Neural progenitor cell (in vitro differentiated cells): ENCODE results near the gene MUC6. TPM values are rescaled to one million over a fixed set of nuclear protein-coding genes. Genes with fewer than 3 reads are reported as not detected.

ENCODE experiments used
- DNase-seq: peaks from one replicate; pipeline ENCODE4 v3.0.0-alpha.2; 2016; ENCODE audit warnings: low spot score
- H2AFZ ChIP-seq: fragments of 200-600 bp; sonication (generic); replicated peaks from 2 replicates; pipeline ENCODE4 v1.6.1; 2016; ENCODE audit warnings: antibody characterized with exemption
- H3F3A ChIP-seq: fragments of 200-600 bp; sonication (generic); 2 replicates; pipeline ENCODE4 v1.6.1; 2016; ENCODE audit warnings: antibody characterized with exemption, low read depth
- H3K27ac ChIP-seq: fragments of 200-600 bp; sonication (generic); 2 replicates; pipeline ENCODE4 v1.5.1; 2016; ENCODE audit warnings: mild to moderate bottlenecking
- H3K27me3 ChIP-seq: fragments of 200-600 bp; sonication (generic); 2 replicates; pipeline ENCODE4 v1.6.1; 2016; ENCODE audit warnings: mild to moderate bottlenecking, moderate library complexity
- H3K36me3 ChIP-seq: fragments of 200-600 bp; sonication (generic); 2 replicates; pipeline ENCODE4 v1.5.1; 2016
- H3K4me1 ChIP-seq: fragments of 200-600 bp; sonication (generic); 2 replicates; pipeline ENCODE4 v1.6.1; 2016; ENCODE audit warnings: mixed run types
- H3K4me2 ChIP-seq: fragments of 200-600 bp; sonication (generic); 2 replicates; pipeline ENCODE4 v1.6.1; 2016
- H3K4me3 ChIP-seq: fragments of 200-600 bp; sonication (generic); 2 replicates; pipeline ENCODE4 v1.5.1; 2016
- H3K79me2 ChIP-seq: fragments of 200-600 bp; sonication (generic); 2 replicates; pipeline ENCODE4 v1.6.1; 2016; ENCODE audit warnings: low read depth
- H3K9ac ChIP-seq: fragments of 200-600 bp; sonication (generic); 2 replicates; pipeline ENCODE4 v1.6.1; 2016
- H3K9me3 ChIP-seq: fragments of 200-600 bp; sonication (generic); 2 replicates; pipeline ENCODE4 v1.5.1; 2016; ENCODE audit warnings: low read depth
- H4K20me1 ChIP-seq: fragments of 200-600 bp; sonication (generic); 2 replicates; pipeline ENCODE4 v1.6.1; 2016; ENCODE audit warnings: low read depth
- H3K27ac Mint-ChIP-seq: 3 replicates; pipeline ENCODE4 v1.8.0; 2021; ENCODE audit warnings: mixed read lengths
- H3K27me3 Mint-ChIP-seq: 2 replicates; pipeline ENCODE4 v1.8.0; 2022; ENCODE audit warnings: low read depth, mild to moderate bottlenecking, inconsistent platforms, moderate library complexity, mixed read lengths; ENCODE audit not compliant: insufficient read depth
- H3K36me3 Mint-ChIP-seq: 3 replicates; pipeline ENCODE4 v1.8.0; 2021; ENCODE audit warnings: mixed read lengths
- H3K4me1 Mint-ChIP-seq: 3 replicates; pipeline ENCODE4 v1.8.0; 2021; ENCODE audit warnings: mixed read lengths
- H3K4me3 Mint-ChIP-seq: 3 replicates; pipeline ENCODE4 v1.8.0; 2021; ENCODE audit warnings: mild to moderate bottlenecking, moderate library complexity, mixed read lengths
- H3K9me3 Mint-ChIP-seq: 3 replicates; pipeline ENCODE4 v1.8.0; 2020; ENCODE audit warnings: mixed read lengths
- EZH2 ChIP-seq: fragments of 200-600 bp; sonication (generic); IDR thresholded peaks from 2 replicates; pipeline ENCODE4 v1.6.1; 2017; ENCODE audit warnings: antibody characterized with exemption, mild to moderate bottlenecking, moderate library complexity
- EZH2phosphoT487 ChIP-seq: fragments of 200-600 bp; sonication (generic); IDR thresholded peaks from 2 replicates; pipeline ENCODE4 v1.6.1; 2017; ENCODE audit warnings: antibody characterized with exemption
- total RNA-seq: library from RNA; depleted of rRNA; stranded (reverse); fragments of >200 nt; gene quantifications from 2 replicates; pipeline ENCODE4 v1.2.3, GENCODE V29; 2015; ENCODE audit warnings: low replicate concordance
- TF ChIP-seq, protein P1 (sequence below): fragments of 200-600 bp; sonication (generic); IDR thresholded peaks from 2 replicates; pipeline ENCODE4 v1.5.1; 2017; ENCODE audit warnings: antibody characterized with exemption, mild to moderate bottlenecking

MUC6 gene
- total RNA-seq, 1 donor from 2014 or later, result not detected

- H3K4me3 ChIP-seq, result no peak overlapping the region
- H3K4me3 Mint-ChIP-seq, result no peak overlapping the region
- H3K36me3 ChIP-seq, result no peaks in the 10 kb centered on the region
- H3K27ac Mint-ChIP-seq, result no peak overlapping the region
- H3K79me2 ChIP-seq, result no peaks in the 10 kb centered on the region
- no peaks in the 10 kb centered on the region for H3K9me3 ChIP-seq
- no peaks in the 10 kb centered on the region for H3F3A ChIP-seq
- H3K27me3 Mint-ChIP-seq, result peaks cover 5% of the 10 kb centered on the region
- no peak overlapping the region for H3K27ac ChIP-seq
- TF ChIP-seq EZH2 (no peak), EZH2phosphoT487 (no peak)
- TF ChIP-seq, protein P1, sequence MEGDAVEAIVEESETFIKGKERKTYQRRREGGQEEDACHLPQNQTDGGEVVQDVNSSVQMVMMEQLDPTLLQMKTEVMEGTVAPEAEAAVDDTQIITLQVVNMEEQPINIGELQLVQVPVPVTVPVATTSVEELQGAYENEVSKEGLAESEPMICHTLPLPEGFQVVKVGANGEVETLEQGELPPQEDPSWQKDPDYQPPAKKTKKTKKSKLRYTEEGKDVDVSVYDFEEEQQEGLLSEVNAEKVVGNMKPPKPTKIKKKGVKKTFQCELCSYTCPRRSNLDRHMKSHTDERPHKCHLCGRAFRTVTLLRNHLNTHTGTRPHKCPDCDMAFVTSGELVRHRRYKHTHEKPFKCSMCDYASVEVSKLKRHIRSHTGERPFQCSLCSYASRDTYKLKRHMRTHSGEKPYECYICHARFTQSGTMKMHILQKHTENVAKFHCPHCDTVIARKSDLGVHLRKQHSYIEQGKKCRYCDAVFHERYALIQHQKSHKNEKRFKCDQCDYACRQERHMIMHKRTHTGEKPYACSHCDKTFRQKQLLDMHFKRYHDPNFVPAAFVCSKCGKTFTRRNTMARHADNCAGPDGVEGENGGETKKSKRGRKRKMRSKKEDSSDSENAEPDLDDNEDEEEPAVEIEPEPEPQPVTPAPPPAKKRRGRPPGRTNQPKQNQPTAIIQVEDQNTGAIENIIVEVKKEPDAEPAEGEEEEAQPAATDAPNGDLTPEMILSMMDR, result no peak
- no peaks in the 10 kb centered on the region for H3K9me3 Mint-ChIP-seq
- no peaks in the 10 kb centered on the region for H4K20me1 ChIP-seq
- no peak overlapping the region for H3K4me2 ChIP-seq
- H2AFZ ChIP-seq, result no peak overlapping the region
- peaks cover 3% of the 10 kb centered on the region for H3K4me1 Mint-ChIP-seq
- peaks cover 17% of the 10 kb centered on the region for H3K36me3 Mint-ChIP-seq
- no peak overlapping the region for H3K9ac ChIP-seq
- DNase-seq, result no peak
- H3K4me1 ChIP-seq, result no peaks in the 10 kb centered on the region
- no peaks in the 10 kb centered on the region for H3K27me3 ChIP-seq
These were observed 46.4 kb downstream of the MUC6 start for GRCh38 chr11:990101-990500.

- Histone ChIP-seq H3K4me2 (no peak overlapping the region), H3K27me3 (no peaks in the 10 kb centered on the region), H3K27ac (no peak overlapping the region), H3K9me3 (no peaks in the 10 kb centered on the region), H3K79me2 (no peaks in the 10 kb centered on the region), H3K9ac (no peak overlapping the region), H2AFZ (no peak overlapping the region), H3K4me1 (no peaks in the 10 kb centered on the region), H4K20me1 (no peaks in the 10 kb centered on the region), H3K4me3 (no peak overlapping the region), H3F3A (no peaks in the 10 kb centered on the region), H3K36me3 (no peaks in the 10 kb centered on the region)
- Mint-ChIP-seq H3K4me1 (no peaks in the 10 kb centered on the region), H3K36me3 (peaks cover 21% of the 10 kb centered on the region), H3K27ac (no peak overlapping the region), H3K9me3 (no peaks in the 10 kb centered on the region), H3K27me3 (peaks cover 2% of the 10 kb centered on the region), H3K4me3 (no peak overlapping the region)
- TF ChIP-seq, protein P1, result no peak
- no peak for TF ChIP-seq EZH2
- TF ChIP-seq EZH2phosphoT487, result no peak
- no peak for DNase-seq
These were observed 48.8 kb downstream of the MUC6 start for GRCh38 chr11:987671-988070.

DNA sequence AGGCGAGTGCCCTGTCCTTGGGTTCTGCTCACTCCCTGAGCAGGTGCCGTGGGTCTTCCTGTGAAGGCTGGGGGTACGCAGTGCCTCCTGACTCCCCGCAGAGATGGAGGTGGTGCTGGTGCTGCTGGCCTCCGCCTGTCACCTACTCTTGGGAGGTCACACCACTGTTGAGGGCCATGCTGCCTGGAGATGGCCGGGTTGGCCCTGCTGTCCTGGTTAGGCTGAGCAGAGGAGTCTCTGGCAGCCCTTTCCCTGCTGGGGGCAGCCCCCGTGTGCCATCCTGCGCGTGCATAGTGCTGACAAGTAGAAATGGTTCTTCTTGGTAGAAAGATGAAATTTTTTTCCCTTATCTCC lies 49.6 kb downstream of the MUC6 start:
- H3K27me3 ChIP-seq, result no peaks in the 10 kb centered on the region
- H3K36me3 ChIP-seq, result no peaks in the 10 kb centered on the region

More for the DNA sequence above, 49.6 kb downstream of the MUC6 start:
- no peak overlapping the region for H3K27ac Mint-ChIP-seq
- no peaks in the 10 kb centered on the region for H3K4me1 Mint-ChIP-seq
- no peak overlapping the region for H3K4me3 Mint-ChIP-seq
- Histone ChIP-seq H3K4me3 (no peak overlapping the region), H3K79me2 (no peaks in the 10 kb centered on the region), H3F3A (no peaks in the 10 kb centered on the region), H3K9me3 (no peaks in the 10 kb centered on the region), H3K4me1 (no peaks in the 10 kb centered on the region), H3K4me2 (no peak overlapping the region), H2AFZ (no peak overlapping the region), H3K9ac (no peak overlapping the region), H4K20me1 (no peaks in the 10 kb centered on the region), H3K27ac (no peak overlapping the region)
- no peak for DNase-seq
- peaks cover 2% of the 10 kb centered on the region for H3K27me3 Mint-ChIP-seq
- TF ChIP-seq EZH2phosphoT487, result no peak
- TF ChIP-seq, protein P1, result no peak
- TF ChIP-seq EZH2, result no peak
- peaks cover 20% of the 10 kb centered on the region for H3K36me3 Mint-ChIP-seq
- no peaks in the 10 kb centered on the region for H3K9me3 Mint-ChIP-seq
